ENCODE measurements around the gene FOXE1.

The FOXE1 gene

GRCh38 chr9:97856857-97857605 is 4.0 kb downstream of the FOXE1 start:
- no peak for TF ChIP-seq CTCF (IDR thresholded peaks at IDR 0.05)
- Histone ChIP-seq H3K4me3 (no peak overlapping the region), H3K27ac (no peak overlapping the region)
- DNase-seq (ENCODE audit: low spot score): no peak

- no peak overlapping the region for H3K4me3 ChIP-seq
- H3K27ac ChIP-seq: no peak overlapping the region
- DNase-seq (ENCODE audit: low spot score): no peak
- no peak for TF ChIP-seq CTCF (IDR thresholded peaks at IDR 0.05)
These were observed 4.8 kb downstream of the FOXE1 start for GRCh38 chr9:97857606-97858392.

- no peak for TF ChIP-seq CTCF (IDR thresholded peaks at IDR 0.05)
- no peak for DNase-seq (ENCODE audit: low spot score)
- Histone ChIP-seq H3K27ac (no peak overlapping the region), H3K4me3 (no peak overlapping the region)
These were observed 5.3 kb downstream of the FOXE1 start for GRCh38 chr9:97858393-97858713.

- Histone ChIP-seq H3K27ac (no peak overlapping the region), H3K4me3 (no peak overlapping the region)
- no peak for TF ChIP-seq CTCF (IDR thresholded peaks at IDR 0.05)
- no peak for DNase-seq (ENCODE audit: low spot score)
These were observed 5.8 kb downstream of the FOXE1 start for GRCh38 chr9:97858826-97859225.

GRCh38 chr9:97859346-97859745 is 6.3 kb downstream of the FOXE1 start:
- no peak overlapping the region for H3K27ac ChIP-seq
- no peak overlapping the region for H3K4me3 ChIP-seq
- TF ChIP-seq CTCF (IDR thresholded peaks at IDR 0.05): no peak
- DNase-seq (ENCODE audit: low spot score): no peak

GRCh38 chr9:97860451-97861147 is 7.6 kb downstream of the FOXE1 start:
- H3K4me3 ChIP-seq: no peak overlapping the region
- TF ChIP-seq CTCF (IDR thresholded peaks at IDR 0.05): no peak
- H3K27ac ChIP-seq: no peak overlapping the region
- no peak for DNase-seq (ENCODE audit: low spot score)

Data from coronary artery (tissue), 2 donors.